ENCODE data around the gene SH3BP5L.

Gene SH3BP5L

GRCh38 chr1:248825909-248826760 lies at the start of gene SH3BP5L:
SH3BP5L (minus strand) TSS chr1:248825915; CDS start chr1:248824935, 980 bp downstream.
- peak; percentile 86 for DNase-seq

DNA sequence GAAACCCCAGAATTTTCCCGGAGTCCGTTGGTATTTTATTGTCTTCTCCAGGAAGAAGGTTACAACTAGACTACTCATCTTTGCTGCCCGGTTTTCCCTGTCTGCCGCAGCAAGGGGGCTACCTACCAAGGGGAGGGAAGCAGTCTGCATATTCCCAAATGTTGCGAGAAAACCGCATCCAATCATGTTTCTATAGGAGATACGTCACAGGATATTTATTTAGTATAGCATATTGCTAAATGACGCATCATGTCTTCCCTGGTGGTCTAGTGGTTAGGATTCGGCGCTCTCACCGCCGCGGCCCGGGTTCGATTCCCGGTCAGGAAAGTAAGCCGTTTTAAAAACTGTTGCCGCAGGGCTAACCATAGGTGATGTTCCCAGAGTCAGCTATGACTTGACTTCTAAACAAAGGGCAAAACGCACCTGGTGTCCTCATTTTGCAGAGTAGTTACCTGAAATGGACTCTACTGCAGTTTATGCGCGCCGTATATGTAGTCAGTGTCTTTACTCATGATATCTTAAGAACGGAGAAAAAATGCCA lies 48.3 kb upstream of the SH3BP5L start:
- peak; percentile 82 for DNase-seq

DNA sequence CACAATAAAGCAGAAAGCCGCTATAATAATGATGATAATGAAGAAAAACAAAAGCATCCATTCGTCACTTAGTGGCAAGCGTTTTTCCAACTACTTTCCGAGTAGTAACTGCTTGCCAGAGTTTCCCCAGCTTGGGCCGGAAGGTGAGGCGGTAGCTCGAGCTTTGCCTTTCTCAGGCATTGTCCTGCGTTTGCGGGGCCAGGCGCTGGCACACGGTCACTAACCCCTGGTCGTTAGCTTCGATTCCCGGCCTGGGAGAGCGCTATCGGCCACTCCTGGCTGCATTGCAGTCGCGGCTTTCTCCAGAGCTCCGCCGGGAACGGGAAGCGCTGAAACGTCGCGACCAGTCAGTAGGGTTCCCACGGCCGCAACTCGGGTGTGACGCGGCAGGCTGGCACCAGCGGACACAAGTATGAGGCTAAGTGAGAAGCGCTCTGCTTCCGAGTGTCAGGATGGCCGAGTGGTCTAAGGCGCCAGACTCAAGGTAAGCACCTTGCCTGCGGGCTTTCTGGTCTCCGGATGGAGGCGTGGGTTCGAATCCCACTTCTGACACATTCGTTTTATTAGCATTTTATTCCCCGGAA lies 47.8 kb upstream of the SH3BP5L start:
- peak; percentile 92 for DNase-seq

DNA sequence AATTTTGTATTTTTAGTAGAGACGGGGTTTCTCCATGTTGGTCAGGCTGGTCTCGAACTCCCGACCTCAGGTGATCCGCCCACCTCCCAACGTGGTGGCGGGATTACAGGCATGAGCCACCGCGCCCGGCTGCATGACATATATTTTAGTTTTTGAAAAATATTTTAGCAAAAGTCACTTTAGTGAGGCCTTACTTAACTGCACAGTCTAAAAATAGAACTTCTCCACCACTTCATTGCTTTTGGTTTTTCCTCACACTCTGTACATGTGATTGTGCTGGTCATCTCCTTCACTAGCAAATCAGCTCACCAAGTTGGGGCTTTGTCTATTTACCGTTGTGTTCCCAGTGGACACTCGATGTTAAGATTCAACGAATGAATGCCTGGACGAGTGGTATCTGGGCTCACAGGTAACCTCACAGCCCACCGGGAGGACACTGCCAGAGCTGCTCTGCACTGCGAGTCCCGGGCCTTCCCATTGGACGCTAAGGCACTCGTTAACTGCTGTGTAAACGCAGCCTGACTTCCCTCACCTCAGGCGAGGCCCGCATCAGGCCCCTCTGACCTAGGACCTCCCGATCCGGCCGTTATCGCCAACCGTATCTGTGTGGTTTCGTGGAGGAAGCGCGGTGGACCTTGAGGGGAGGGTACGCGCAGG lies 47.2 kb upstream of the SH3BP5L start:
- DNase-seq, result peak; percentile 64

DNA sequence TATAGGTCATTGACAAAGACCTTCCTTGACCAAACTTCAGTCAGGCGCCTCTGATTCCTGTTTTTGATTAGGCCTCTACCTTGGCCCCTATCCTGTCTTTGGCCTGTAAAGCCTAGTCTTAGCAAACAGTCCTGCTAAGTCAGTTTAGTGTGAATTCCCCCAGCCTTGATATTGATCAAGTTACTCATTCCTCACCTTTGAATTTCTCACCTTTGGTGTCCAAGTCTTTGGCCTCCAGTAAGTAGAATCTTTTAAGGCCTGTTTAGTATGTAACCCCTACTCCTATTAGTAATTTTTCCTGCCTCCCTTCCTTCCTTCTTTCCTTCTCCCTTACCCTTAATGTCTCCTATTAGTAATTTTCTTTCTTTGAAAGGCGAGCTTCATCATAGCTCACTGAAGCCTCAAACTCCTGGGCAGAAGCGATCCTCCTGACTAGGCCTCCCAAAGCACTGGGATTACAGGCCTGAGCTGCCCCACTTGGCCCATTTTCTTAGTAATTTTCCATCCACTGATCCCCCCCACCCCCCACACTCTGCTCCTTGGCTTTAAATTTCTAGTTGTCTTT lies 46.2 kb upstream of the SH3BP5L start:
- DNase-seq, result no peak

- DNase-seq, result peak; percentile 82
Measured at GRCh38 chr1:248862998-248863881, 37.5 kb upstream of the SH3BP5L start.

DNA sequence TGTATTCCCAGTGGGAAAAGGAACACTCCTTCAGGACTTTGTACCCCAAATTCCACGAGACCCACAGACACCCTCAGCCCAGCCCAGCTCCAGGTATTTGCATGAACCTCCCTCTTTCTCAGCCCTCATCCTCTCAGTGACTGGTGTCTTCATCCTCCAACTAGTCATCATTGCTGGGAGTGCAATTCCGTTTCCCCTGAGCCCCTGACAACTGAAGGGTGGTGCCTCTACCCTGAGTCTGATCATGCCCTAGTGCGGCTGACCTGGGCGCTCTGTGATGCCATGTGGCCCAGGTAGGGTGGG lies 36.9 kb upstream of the SH3BP5L start:
- DNase-seq, result no peak

DNA sequence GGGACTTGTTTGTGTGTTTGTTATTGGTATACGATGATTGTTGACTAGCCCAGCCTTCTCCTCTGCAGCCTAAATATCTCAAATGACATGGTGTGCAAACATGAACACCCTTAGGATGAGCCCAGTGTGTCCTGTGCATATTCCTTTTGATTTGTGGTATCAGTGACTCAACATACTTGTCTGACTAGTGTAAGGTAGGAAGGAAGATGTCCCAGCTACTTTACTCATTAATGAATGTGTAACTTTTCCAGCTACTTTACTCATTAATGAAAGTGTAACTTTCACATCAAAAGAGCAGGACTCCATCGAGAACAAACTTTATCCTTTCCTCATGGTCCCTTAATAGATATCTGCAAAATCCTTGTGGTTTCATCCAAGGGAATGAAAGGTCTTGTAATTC lies 35.9 kb upstream of the SH3BP5L start:
- no peak for DNase-seq

GRCh38 chr1:248860007-248860406 lies 34.3 kb upstream of the SH3BP5L start:
- no peak for DNase-seq

- DNase-seq, result peak; percentile 97
Measured at GRCh38 chr1:248858891-248859889, 33.5 kb upstream of the SH3BP5L start, which contains the start of gene ZNF692. ZNF692 (minus strand) TSS chr1:248859085; CDS start chr1:248858309, 776 bp downstream.

DNA sequence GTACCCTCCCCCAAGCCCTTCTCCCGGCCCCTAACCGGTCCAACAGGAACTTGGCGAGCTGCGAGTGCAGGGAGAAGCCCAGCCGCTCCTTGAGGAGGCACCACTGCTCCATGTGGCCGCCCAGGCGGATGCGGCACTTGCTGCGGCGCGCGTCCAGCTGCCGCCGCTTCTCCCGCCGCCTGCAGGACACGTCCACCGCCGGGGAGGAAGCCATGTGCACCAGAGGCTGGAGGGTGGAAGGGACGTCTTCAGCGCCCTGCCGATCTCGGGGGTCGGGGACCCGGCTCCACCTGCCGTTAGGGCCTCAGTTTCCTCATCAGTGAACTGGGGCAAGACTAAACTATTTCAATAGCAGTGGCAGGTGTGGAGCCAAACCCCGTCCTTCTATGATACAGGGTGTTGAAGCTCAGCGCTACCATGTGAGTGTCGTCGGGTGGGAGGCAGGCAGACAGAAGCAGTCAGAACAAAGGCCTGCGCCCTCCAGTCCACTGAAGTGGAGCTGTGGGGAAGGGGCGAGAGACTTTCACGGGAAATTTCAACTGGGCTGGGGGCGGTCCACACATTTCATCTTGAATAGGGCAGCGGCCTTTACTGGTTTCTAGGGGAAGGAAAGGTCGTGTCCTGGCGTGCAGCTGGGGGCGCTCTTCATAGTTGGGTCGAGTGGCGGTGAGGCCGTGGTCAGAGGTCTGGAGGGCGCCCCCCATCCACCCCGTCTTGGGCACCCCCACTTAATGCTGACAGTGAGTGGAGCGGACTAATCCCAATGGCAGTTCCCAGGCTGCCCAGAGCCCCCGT lies 32.6 kb upstream of the SH3BP5L start:
- peak; percentile 33 for DNase-seq

- no peak for DNase-seq
Measured at GRCh38 chr1:248857749-248858095, 32.0 kb upstream of the SH3BP5L start.

GRCh38 chr1:248857201-248857600 lies 31.5 kb upstream of the SH3BP5L start:
- DNase-seq, result no peak

DNA sequence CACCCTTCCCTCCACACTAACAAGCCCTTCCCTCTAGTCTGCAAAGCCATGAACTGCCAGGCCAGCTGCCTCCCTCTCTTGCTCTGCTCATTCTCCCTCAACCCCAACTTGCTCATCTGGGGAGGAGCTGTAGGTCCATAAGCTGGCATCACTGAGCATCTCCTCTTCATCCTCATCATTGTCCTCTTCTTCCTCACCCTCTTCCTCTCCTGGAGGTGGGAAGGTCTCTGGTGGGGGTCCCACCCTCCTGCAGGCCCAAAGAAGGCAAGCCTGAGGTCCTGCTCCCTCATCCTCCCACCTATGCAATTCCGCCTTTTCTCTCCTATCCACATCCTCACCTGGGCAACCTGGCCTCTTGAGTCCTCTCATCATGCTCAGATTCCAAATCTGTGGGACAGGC lies 30.5 kb upstream of the SH3BP5L start:
- DNase-seq, result no peak

DNA sequence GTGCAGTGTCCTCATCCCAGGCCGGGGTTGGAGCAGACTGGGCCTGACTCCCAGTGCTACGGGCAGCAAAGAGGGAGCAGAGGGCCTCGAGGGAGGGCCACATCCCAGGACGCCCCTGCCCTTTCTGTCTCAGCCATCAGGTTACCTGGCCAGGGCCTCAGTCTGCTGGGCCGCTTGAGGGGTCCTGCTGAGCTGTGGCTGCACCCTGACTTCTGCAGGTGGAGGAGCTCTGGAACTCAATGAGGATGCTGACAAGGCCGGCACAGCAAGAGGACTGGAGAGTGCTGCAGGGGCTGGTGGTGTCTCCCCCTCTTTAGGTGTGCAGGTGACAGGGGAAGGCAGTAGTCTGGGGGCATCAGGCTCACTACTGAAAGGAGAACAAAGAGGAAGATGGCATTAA lies 29.9 kb upstream of the SH3BP5L start:
- DNase-seq, result no peak

DNA sequence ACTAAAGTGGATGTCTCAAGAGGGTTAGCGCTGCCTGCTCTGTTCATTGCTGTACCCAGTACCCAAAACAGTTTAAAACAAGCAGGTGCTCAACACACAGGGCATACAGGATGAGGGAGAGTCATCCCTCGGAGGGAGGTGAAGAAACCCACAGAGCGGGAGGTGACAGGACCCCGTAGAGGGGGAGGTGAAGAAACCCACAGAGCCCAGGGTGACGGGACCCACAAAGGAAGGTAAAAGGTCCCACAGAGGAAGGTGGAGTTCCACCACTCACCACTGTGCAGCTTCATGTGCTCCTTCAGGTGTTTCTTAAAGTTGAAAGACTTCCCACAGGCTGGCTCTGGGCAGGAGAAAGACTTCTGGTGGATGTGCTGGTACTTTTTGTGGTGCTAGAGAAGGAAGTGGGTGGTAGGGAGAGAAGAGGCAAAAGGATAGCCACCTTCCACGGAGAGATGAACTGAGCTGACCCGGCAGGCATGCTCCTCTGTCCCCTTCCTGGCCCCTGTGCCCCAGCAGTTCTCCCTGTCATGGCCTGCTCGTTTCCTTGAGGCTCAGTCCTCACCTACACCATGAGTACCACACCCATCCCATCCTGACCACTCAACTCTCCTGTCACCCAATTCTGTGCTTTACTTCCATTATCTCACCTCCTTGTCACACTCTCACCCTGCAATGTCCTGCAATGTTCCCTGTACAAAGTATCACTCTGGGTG lies 28.1 kb upstream of the SH3BP5L start:
- no peak for DNase-seq

DNA sequence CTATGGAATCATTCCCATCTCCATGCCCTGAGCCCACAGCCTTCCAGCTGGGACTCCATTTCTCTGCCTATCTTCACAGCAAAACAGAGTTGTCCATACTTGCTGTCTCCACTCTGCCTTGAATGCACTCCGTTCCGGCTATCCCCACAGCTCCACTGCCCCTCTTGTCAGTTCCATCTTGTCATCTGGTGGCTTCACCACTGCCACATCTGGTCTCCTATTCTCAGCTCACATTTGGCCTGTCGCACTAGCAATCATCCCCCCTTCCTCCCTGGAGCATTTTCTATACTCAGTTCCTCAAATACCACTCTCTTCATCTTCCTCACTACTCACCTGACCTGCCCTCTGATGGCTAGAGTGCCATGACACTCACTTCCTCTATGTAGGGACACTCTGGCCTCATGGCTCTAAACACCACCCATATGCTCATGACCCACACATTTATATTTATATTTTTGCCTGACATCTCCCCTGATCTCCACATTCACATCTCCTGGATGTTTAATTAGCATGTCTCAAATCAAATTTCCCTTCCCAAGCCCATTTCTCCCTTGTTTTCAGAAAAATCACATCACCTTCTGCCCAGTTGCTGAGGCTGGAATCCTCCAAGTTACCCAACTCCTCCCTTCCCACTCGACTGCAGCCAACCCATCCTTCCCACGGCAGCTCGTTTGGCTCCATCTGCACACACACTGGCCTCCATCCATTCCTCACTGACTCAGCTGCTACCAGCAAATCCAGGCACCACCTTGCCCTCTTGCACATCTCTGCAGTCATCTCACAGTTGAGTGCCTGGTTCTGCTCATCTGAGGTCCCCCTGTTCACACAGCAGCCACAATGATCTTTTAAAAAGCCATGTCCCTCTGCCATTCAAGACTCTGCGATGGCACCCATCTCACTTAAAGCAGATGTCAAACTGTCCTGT lies 27.0 kb upstream of the SH3BP5L start:
- DNase-seq, result no peak

DNA sequence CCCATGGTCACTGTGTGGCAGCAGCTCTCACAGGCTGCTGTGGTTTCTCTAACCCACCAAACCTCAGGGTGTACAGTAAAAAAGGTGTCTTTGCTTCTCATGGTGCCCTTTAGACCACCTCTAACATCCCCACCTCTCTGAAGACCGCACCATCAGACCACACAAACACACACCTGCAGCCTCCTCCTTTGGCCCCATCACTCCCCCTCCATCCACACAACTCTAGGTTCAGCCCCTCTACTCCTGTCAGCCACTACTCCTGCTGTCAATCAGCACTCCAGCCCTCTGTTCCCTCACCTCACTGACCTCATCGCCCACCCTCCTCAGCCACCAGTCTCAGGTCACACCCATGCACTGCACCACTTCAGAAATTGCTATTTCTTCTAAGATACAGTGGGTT lies 25.7 kb upstream of the SH3BP5L start:
- no peak for DNase-seq

Measured in stimulated activated CD4-positive, alpha-beta T cell treated with anti-CD3 and anti-CD28 coated beads, Interleukin-4, amount 100 ng/mL, for 1 hour (primary cell).